ENCODE results near the gene OGDHL. TPM values are rescaled to one million over a fixed set of nuclear protein-coding genes. Genes with fewer than 3 reads are reported as not detected.

OGDHL gene
- total RNA-seq: not detected

GRCh38 chr10:49761789-49762565, at the start of gene OGDHL:
Gene OGDHL, minus strand, starts transcription at chr10:49762323. Its CDS starts 3,731 bp downstream, at chr10:49758592.
- no peak for TF ChIP-seq CTCF (IDR thresholded peaks at IDR 0.05)
- ATAC-seq (ENCODE audit: insufficient number of reproducible peaks, low FRiP score, low read depth) (no peak), DNase-seq (ENCODE audit: low spot score) (no peak)
- peak within 1 kb of the TSS; percentile 67 for H3K4me3 ChIP-seq
- peaks cover 3 to 8% of the 10 kb centered on the region in 2 donors for H3K4me1 ChIP-seq (ENCODE audit: control insufficient read depth in 1 of 2, low read depth in 2 of 2)
- H3K9me3 ChIP-seq: no peaks in the 10 kb centered on the region
- no peak within 1 kb of the TSS for H3K27ac ChIP-seq
- no peaks in the 10 kb centered on the region for H3K36me3 ChIP-seq
- no peaks in the 10 kb centered on the region for H3K27me3 ChIP-seq (replicated peaks; ENCODE audit: insufficient read depth)

- DNase-seq (ENCODE audit: low spot score) (no peak), ATAC-seq (ENCODE audit: insufficient number of reproducible peaks, low FRiP score, low read depth) (no peak)
- H3K4me3 ChIP-seq: no peak overlapping the region
- no peaks in the 10 kb centered on the region for H3K4me1 ChIP-seq (ENCODE audit: control insufficient read depth in 1 of 2, low read depth in 2 of 2)
- no peaks in the 10 kb centered on the region for H3K36me3 ChIP-seq
- H3K9me3 ChIP-seq: peaks cover 4% of the 10 kb centered on the region
- no peaks in the 10 kb centered on the region for H3K27me3 ChIP-seq (replicated peaks; ENCODE audit: insufficient read depth)
- H3K27ac ChIP-seq: no peak overlapping the region
- no peak for TF ChIP-seq CTCF (IDR thresholded peaks at IDR 0.05)
These were observed 41.9 kb upstream of the OGDHL start for GRCh38 chr10:49803988-49804387.

- Histone ChIP-seq H3K27ac (no peak overlapping the region), H3K4me1 (ENCODE audit: control insufficient read depth in 1 of 2, low read depth in 2 of 2) (no peaks in the 10 kb centered on the region), H3K36me3 (no peaks in the 10 kb centered on the region), H3K9me3 (no peaks in the 10 kb centered on the region), H3K4me3 (no peak overlapping the region), H3K27me3 (replicated peaks; ENCODE audit: insufficient read depth) (no peaks in the 10 kb centered on the region)
- ATAC-seq (ENCODE audit: insufficient number of reproducible peaks, low FRiP score, low read depth) (no peak), DNase-seq (ENCODE audit: low spot score) (no peak)
- TF ChIP-seq CTCF (IDR thresholded peaks at IDR 0.05): no peak
These were observed 36.2 kb upstream of the OGDHL start for GRCh38 chr10:49798275-49798674.

- no peaks in the 10 kb centered on the region for H3K27me3 ChIP-seq (replicated peaks; ENCODE audit: insufficient read depth)
- no peak overlapping the region for H3K27ac ChIP-seq
- H3K9me3 ChIP-seq: no peaks in the 10 kb centered on the region
- no peak for TF ChIP-seq CTCF (IDR thresholded peaks at IDR 0.05)
- H3K4me3 ChIP-seq: no peak overlapping the region
- DNase-seq (ENCODE audit: low spot score) (no peak), ATAC-seq (ENCODE audit: insufficient number of reproducible peaks, low FRiP score, low read depth) (no peak)
- H3K36me3 ChIP-seq: no peaks in the 10 kb centered on the region
- no peaks in the 10 kb centered on the region for H3K4me1 ChIP-seq (ENCODE audit: control insufficient read depth in 1 of 2, low read depth in 2 of 2)
These were observed 29.0 kb upstream of the OGDHL start for GRCh38 chr10:49791100-49791499.

- H3K4me3 ChIP-seq: no peak overlapping the region
- no peaks in the 10 kb centered on the region for H3K27me3 ChIP-seq (replicated peaks; ENCODE audit: insufficient read depth)
- H3K27ac ChIP-seq: no peak overlapping the region
- H3K9me3 ChIP-seq: no peaks in the 10 kb centered on the region
- H3K4me1 ChIP-seq (ENCODE audit: control insufficient read depth in 1 of 2, low read depth in 2 of 2): no peaks in the 10 kb centered on the region
- H3K36me3 ChIP-seq: no peaks in the 10 kb centered on the region
- no peak for DNase-seq (ENCODE audit: low spot score)
- ATAC-seq (ENCODE audit: insufficient number of reproducible peaks, low FRiP score, low read depth): no peak
- no peak for TF ChIP-seq CTCF (IDR thresholded peaks at IDR 0.05)
These were observed 22.6 kb upstream of the OGDHL start for GRCh38 chr10:49784681-49785080.
